GM19468 (cell line): ENCODE results near the gene CDC40.
"Not testable (repeated sequence)": the region's sequence is repeated elsewhere in the genome, so short reads cannot be mapped to it uniquely, and the experiment has no call there.

Experiments used
- ATAC-seq: cut with Tn5 transposase; IDR thresholded peaks from one replicate; pipeline ENCODE4 v1.9.1; 2021; ENCODE audit warnings: mild to moderate bottlenecking, moderate library complexity, moderate number of reproducible peaks; ENCODE audit not compliant: unreplicated experiment; ENCODE audit errors: extremely low read depth

The CDC40 gene

DNA sequence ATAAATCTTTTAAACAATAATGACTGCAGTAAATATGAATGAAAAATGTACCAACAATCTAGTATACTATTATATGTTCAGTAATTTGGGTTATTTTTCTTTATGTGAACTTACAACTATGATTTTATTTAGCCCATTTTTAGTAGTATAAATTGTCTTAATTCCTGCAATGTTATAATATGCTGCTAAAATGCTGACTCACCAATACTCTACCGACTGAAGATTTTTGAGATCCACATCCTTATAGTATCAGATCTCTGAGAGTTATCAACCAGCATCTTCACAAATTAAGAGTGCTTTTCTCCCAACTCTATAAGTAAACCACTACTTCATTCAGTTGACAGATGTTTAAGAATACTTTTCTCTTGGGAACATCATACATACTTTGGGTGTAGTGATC, 16.6 kb downstream of the CDC40 start:
- ATAC-seq, result no peak

DNA sequence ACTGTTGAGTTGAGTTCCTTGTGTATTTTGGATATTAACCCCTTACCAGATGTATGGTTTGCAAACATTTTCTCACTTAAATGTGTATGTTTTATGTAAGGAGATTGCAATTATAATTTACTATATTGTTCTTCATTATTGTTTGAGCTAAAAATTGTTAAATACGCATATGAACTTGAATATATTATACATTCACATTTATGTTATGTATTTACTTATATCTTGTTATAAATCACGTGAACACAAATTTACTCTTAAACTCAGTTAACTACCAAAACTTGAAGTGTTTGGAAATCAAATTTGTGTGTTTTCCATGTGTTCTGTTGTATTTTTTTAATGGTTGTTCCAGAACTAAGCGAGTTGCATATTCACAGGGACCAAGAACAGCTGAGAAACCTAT, 18.3 kb downstream of the CDC40 start:
- no peak for ATAC-seq

DNA sequence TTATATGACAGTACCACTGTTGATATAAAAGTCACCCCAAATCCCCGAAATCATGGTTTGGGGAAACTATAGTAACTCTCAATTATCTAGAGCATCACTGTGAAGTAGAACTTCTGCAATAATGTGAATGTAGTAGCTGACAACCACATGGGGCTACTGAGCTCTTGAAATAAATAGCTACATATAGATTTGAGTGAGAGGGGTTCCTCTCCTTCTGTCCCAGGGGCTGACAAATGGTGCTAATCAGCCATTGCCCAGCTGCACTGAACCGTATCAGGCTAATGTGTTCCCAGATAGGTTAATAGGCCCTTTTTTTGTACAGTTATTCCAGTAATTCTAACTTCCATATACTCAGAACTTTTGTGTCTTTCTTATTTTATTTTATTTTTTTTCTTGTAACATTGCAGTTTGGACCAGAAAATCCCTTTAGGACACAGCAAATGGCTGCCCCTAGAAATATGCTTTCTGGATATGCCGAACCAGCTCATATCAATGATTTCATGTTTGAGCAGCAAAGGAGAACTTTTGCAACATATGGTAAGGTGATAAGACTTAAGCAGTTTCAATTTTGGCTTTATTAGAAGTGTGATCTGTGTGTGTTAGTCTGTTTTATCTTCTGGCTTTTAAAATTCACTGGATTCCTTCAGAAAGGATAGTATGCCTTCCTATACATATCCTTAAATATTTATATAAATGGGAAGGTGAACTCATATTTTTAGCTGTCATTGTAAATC, 21.1 kb downstream of the CDC40 start:
- no peak for ATAC-seq

DNA sequence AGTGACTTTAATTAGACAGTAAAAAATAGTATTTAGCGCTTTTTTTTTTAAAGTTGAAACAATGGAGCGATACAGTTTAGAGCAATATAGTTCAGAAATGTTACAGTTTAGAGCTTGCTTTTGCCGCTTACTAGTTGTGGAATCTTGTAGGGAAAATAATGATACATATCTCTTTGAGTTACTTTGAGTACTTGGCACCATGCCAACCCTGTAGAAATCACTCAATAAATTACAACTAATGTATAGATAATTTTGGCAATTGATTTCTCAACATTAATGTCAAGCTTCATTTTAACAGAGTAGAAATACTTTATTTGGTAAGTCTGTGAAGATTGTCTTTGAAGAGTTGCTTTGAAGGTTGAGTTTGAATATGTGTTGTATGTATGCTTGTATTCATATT, 27.4 kb downstream of the CDC40 start:
- no peak for ATAC-seq

DNA sequence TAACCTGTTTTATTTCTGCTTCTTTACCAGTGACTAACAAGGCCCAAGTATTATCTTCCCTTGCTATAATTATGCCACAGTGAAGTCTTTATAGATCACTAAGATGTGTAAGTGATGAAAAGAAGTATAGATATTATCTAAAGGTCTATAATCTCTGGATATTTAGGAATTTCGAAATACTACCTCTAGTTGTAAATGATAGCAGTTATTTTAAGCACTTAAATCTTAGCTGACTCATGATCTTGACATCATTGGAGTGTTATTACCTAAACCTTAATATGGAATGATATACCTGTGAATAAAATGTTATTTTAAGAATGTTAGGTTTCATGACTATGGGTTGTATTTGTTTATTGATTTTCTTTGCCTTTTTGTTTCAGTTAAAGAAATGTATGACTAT, 31.5 kb downstream of the CDC40 start:
- no peak for ATAC-seq

DNA sequence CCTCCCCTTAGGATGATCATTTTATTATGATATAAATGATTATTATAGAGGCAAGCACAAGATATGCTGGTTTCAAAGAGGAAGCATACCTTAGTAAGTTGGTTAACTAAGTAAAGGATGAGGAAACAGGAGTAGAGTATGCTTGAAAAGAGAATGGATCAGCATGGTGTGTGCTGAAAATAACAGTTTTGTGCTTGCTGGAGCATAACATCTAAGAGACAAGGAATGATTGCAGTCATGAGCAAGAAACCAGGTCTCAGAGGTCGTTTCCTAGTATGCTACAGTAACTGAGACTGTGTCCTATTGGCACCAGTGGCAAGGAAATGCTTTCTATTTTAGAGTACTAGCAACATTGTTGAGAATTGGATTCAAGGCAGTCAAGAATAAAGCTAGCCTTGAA, 34.1 kb downstream of the CDC40 start:
- ATAC-seq, result no peak

DNA sequence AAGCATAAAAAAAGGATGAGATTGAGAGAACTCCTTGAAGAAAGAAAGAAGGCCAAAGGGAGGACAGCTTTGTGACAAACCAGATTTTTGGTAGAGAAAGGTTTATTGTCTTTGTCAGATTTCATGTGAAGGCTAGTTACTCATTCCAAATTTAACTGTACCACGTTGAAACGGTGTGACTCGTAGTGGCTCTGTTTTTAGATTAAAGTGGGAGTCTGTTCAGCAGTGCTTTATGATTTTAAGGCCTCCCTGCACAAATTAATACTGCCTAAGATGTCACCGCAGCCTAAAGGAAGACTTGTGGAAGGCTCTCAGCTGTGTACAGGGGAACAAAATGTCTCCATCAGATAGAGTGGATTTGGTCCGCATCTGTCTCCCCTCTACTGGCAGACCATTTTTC, 35.9 kb downstream of the CDC40 start:
- no peak for ATAC-seq

DNA sequence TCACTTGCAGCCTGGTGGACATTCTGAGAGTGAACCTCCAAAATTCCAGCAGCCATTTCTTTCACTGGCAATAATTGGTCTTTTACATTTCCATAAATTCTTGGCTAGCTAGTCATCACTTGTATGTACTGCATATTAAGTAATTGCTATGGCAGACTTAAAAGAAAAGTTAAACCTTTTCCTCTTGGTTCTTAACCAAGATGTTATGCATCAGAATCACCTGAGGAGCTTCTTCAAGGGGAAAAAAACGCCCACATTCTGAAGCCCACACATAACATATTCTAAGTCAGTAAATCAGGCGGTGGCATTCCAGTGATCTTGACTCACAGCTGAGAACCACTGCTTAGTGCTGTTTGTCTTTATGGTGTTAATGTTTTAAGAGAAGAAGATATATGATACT, 37.0 kb downstream of the CDC40 start:
- ATAC-seq, result no peak

DNA sequence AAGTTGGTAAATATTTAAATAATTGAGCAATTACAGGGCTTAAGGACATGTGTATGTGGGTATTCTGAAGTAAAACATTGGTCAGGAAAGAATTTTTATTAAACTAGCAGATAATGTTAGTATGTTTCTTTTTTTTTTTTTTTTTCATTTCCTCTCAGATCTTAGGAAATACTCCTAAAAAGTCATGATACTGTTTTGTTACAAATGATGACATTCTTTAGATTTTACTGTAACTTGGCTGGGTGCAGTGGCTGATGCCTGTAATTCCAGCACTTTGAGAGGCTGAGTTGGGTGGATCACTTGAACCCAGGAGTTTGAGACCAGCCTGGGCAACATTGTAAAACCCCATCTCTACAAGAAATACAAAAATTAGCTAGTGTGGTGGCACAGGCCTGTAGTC, 41.5 kb downstream of the CDC40 start:
- ATAC-seq, result no peak

DNA sequence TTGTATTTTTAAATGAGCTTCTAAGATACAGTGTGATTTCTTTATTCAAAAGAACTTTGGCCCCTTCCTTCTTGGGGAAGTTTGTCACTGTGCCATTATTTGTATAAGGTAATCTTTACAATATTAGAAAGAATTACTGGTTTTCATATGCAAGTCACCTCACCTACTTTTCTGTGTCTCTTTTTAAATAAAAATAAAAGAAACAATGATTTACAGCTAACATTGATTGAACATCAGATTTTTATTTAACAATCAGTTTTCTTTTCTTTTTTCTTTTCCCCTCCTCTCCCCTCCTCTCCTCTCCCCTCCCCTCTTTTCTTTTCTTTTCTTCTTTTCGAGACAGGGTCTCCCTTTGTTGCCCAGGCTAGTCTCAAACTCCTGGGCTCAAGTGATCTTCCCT, 46.0 kb downstream of the CDC40 start:
- ATAC-seq, result no peak

DNA sequence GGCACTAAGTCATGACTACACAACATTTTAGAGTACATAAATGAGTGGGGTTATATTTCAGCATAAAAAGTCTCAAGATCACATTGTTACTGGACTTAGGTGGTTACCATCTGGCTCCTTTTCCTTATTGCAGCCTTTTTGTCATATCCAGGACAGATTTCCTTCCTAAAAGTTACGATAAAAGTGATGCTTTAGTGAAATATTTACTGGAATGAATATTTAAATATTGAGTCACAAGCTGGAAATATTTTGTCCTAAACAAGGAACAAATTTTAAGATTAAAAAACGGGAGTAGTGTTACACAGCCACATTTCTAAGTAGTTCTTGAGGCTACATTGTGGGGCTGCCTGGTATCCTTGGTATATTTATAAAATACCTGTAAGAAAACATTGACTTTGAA, 52.2 kb downstream of the CDC40 start:
- ATAC-seq, result no peak

DNA sequence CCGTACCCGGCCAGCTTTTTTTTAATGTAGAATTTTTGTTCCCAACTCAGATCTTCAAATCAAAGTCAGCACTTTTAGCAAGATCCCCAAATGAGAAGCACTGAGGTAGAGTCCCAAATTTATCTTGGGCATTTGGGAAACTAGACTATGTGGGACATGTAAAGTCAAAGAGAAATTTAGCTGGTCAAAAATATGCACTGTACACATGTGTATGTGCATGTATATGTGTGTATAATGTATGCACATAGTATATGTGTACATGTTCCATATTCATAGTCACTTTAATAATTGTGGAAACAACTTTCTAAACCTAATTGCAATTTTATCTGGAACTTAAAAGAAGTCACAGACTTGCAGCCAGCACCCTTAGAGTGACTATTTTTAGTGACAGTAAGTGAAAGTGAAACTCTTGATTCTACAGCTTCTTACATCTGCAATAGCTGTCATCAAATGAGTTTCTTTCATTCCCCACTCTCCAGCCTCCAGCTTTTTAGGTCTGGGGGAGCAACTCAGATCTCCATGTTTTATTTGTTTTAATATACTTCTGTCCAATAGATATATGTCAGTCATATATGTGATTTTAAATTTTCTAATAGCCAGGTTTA, 53.6 kb downstream of the CDC40 start:
- ATAC-seq, result peak; percentile 56

DNA sequence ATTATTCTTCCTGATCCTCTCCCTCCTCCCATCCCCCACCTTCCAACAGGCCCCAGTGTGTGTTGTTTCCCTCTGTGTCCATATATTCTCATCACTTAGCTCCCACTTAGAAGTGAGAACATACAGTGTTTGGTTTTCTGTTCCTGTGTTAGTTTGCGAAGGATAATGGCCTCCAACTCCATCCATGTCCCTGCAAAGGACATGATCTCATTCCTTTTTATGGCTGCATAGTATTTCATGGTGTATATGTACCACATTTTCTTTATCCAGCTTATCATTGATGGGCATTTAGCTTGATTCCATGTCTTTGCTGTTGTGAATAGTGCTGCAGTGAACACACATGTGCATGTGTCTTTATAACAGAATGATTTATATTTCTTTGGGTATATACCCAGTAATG, 55.8 kb downstream of the CDC40 start:
- not testable (repeated sequence) for ATAC-seq

DNA sequence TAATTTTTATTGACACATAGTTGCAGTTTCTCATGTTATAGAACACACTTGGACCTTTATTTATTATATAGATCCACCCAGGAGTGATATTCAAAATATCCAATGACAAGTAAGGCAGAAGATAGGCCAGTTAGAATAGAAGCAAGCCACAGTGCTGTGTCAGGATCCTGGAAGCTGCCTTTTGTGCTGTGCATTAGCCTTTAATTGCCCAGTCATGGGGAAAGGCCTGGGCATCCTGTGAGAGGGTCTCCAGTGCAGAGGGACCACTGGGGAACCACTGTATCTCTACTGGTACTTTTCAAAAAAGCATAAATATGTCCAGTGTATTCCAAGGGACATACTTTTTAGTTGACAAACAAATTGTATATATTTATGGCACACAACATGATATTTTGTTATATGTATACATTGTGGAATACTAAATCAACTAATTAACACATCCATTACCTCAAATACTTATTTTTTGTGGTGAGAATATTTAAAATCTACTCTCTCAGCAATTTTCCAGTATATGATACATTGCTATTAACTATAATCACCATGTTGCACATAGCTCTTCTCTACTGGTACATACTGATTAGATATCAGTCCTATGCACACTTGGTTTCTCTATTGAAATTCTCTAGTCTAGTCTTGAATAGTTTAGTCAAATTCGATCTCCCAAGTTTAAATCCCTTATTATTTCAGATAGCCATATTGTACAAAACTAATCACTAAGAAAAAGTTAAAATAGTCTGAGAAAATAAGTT, 59.5 kb downstream of the CDC40 start:
- no peak for ATAC-seq

DNA sequence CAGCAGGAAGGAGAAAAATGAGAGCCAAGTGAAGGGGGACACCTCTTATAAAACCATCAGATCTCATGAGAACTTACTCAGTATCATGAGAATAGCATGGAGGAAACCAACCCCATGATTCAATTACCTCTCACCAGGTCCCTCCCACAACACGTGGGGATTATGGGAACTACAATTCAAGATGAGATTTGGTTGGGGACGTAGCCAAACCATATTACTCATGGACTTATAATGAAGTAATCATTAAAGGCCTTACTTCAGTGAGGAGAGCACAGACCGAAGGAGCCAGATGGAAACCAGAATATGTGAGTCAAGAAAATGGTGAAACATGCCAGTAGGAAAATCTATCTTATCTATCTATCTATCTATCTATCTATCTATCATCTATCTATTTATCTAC, 64.4 kb downstream of the CDC40 start:
- ATAC-seq, result not testable (repeated sequence)

DNA sequence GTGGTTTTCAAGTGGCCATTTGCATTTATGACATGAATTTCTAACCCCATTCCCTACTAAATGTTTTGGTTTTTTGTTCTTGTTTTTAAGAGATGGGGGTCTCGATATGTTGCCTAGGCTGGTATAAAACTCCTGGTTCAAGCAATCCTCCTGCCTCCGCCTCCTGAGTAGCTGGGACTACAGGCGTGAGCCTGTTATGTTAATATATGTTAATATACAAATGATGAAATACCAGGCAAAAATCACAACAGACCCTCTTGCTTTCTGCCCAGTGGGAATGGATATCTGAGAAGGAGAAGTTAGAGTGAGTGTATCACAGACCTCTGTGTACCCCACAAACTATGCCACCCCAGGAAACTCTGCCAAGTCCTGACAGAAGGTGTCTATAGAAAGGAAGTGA, 66.2 kb downstream of the CDC40 start:
- no peak for ATAC-seq

DNA sequence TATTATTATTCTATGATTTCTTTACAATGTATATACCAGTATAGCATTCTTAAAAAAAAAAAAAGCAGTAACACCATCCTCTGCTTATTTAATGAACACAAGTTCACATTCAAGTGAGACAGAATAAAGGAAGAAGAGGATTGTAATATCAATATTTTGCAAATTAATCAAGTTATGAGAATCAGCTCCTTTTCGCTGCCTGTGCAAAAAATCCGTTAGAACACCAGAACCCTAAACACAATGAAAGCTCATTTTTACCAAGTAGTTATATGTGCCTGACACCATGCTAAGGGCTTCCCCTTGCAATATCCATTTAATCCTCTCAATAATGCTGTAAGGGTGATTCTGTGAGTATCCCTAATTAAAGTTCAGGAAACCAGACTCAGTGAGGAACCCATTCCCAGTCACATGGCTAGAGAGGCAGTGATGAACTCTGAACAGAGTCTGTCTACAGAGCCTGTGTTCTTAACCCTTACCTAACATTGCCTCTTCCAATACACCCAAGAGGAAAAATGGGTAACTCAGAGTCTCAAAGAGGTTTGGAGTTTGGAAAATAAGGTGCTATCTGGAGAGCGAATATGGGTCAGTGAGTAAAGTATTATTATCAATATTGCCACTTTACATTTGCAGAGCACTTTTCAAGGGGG, 66.8 kb downstream of the CDC40 start:
- no peak for ATAC-seq

DNA sequence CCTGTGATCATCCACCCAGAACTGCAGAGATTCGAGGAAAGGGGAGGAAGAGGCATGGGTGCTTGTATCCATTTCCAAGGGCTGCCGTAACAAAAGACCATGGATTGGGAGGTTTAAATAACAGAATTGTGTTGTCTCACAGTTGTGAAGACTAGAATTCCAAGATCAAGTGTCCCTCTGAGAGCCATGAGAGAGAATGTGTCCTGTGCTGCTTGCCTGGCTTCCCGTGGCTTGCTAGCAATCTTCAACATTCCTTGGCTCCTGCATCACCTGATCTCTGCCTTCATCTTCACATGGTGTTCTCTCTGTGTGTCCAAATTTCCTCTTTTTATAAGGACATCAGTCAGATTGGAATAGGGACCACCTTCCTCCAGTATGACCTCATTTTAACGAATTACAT, 69.8 kb downstream of the CDC40 start:
- ATAC-seq, result no peak

DNA sequence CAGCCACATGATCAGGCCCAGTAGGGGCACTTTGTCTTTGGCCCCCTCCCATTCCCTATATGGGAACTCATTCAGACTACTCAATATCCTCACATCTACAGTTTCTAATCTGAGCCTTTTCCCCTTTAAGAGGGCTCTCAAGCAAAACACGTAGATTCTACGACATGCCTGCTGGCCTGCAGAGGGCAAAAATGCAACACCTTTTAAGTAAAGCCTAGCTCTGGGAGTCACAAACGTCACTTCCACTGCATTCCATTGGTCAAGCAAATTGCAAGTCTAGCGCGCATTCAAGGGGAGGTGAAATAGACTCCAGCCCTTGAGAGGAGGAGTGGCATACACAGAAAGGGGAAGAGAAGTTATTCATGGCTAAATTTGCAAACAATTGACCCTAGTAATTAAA, 70.6 kb downstream of the CDC40 start:
- ATAC-seq, result no peak

DNA sequence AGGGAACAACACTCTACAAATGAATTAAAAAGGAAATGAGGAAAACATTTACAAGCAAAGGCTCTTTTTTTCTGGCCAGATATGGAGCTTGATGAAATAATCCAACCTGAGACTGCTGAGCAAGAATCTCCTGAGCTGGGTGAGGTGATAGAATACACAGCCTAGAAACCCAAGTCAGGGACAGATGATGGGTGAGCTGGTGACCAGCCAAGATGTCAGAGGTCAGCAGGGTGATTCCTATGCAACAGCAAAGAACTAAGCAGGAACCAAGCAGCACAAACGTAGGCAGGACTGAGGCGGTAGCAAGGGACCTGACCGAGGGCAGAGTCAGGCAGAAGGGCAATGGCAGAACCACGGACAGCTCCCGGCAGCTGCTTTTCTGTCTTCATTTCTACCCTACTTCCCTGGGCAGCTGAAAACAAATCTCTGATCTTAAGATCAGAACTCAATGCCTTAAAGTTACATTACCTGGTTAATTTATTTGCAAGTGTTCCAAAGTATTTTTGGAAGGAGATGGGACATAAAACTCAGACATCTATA, 75.1 kb downstream of the CDC40 start:
- ATAC-seq, result no peak

DNA sequence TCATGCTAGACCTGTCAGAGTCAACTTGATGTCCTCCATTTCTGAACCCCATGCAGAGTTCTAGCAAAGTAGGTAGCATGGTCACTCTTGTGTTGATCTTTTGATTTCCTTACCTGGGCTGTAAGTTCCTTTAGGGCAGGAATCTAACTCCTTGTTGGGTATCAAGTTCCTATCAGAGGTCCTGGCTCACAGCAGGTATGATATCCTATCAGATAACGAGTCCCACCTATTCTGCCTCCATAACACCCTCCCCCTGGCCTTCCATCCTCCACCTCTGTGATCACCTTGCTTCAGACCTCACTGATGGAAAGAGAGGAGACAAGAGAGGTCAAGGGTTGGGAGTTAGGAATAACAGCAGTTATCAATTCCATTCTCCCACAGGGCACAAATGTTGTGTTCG, 76.1 kb downstream of the CDC40 start:
- no peak for ATAC-seq
